ENCODE results near the gene B3GALT4.

Gene B3GALT4

GRCh38 chr6:33317419-33317668 is 40.4 kb downstream of the B3GALT4 start:
- TF ChIP-seq CTCF (conservative IDR thresholded peaks at IDR 0.05; ENCODE audit: low read length) (no peak), EZH2phosphoT487 (IDR thresholded peaks at IDR 0.05; ENCODE audit: borderline replicate concordance) (no peak)
- H3K4me2 ChIP-seq (ENCODE audit: low read depth, low read length, poor library complexity, severe bottlenecking) = peak overlapping the region; percentile 56
- peaks cover 56% of the 10 kb centered on the region for H3K4me1 ChIP-seq (ENCODE audit: insufficient read depth, low read length, poor library complexity, severe bottlenecking)
- no peak overlapping the region for H2AFZ ChIP-seq (ENCODE audit: low read length)
- no peaks in the 10 kb centered on the region for H3K9me3 ChIP-seq (ENCODE audit: insufficient read depth, low read depth, low read length)
- H3K27me3 ChIP-seq (ENCODE audit: insufficient read depth, low read length, poor library complexity, severe bottlenecking) = no peaks in the 10 kb centered on the region
- H3K9ac ChIP-seq (ENCODE audit: low read depth, low read length, poor library complexity, severe bottlenecking) = peak overlapping the region; percentile 68
- H3K79me2 ChIP-seq (ENCODE audit: insufficient read depth, low read length) = peaks cover 75% of the 10 kb centered on the region
- H4K20me1 ChIP-seq (ENCODE audit: insufficient read depth, low read length, poor library complexity, severe bottlenecking) = peaks cover 40% of the 10 kb centered on the region
- peak overlapping the region; percentile 82 for H3K4me3 ChIP-seq (ENCODE audit: low read length, poor library complexity, severe bottlenecking)
- H3K9me2 ChIP-seq (replicated peaks; ENCODE audit: low read depth, low read length) = no peaks in the 10 kb centered on the region
- peaks cover 23% of the 10 kb centered on the region; the same call in 1 of the 2 replicates for H3K36me3 ChIP-seq (ENCODE audit: insufficient read depth, low read length)
- H3F3A ChIP-seq (ENCODE audit: low read depth) = peaks cover 6% of the 10 kb centered on the region; the same call in 1 of the 2 replicates

GRCh38 chr6:33317669-33318425 is 40.9 kb downstream of the B3GALT4 start, which contains the start of gene ZBTB22:
Gene ZBTB22, minus strand, starts transcription at chr6:33317744. Its CDS starts 828 bp downstream, at chr6:33316916.
- Histone ChIP-seq H3K4me1 (ENCODE audit: insufficient read depth, low read length, poor library complexity, severe bottlenecking) (peaks cover 52% of the 10 kb centered on the region), H3K79me2 (ENCODE audit: insufficient read depth, low read length) (peaks cover 73% of the 10 kb centered on the region), H3F3A (ENCODE audit: low read depth) (peaks cover 6% of the 10 kb centered on the region; the same call in 1 of the 2 replicates)

GRCh38 chr6:33318426-33319073 is 41.6 kb downstream of the B3GALT4 start:
- H3K9me2 ChIP-seq (replicated peaks; ENCODE audit: low read depth, low read length) = no peaks in the 10 kb centered on the region
- peaks cover 66% of the 10 kb centered on the region for H3K79me2 ChIP-seq (ENCODE audit: insufficient read depth, low read length)
- 0 out of 2 replicates have a peak overlapping the region, but pooled peaks have one; percentile 20 for H2AFZ ChIP-seq (ENCODE audit: low read length)
- peaks cover 30% of the 10 kb centered on the region for H4K20me1 ChIP-seq (ENCODE audit: insufficient read depth, low read length, poor library complexity, severe bottlenecking)
- no peaks in the 10 kb centered on the region for H3K27me3 ChIP-seq (ENCODE audit: insufficient read depth, low read length, poor library complexity, severe bottlenecking)
- H3K9ac ChIP-seq (ENCODE audit: low read depth, low read length, poor library complexity, severe bottlenecking) = peak overlapping the region; percentile 68
- H3F3A ChIP-seq (ENCODE audit: low read depth) = peaks cover 6% of the 10 kb centered on the region; the same call in 1 of the 2 replicates
- TF ChIP-seq EZH2phosphoT487 (IDR thresholded peaks at IDR 0.05; ENCODE audit: borderline replicate concordance) (no peak), CTCF (conservative IDR thresholded peaks at IDR 0.05; ENCODE audit: low read length) (no peak)
- no peaks in the 10 kb centered on the region for H3K9me3 ChIP-seq (ENCODE audit: insufficient read depth, low read depth, low read length)
- H3K4me3 ChIP-seq (ENCODE audit: low read length, poor library complexity, severe bottlenecking) = peak overlapping the region; percentile 82
- H3K4me2 ChIP-seq (ENCODE audit: low read depth, low read length, poor library complexity, severe bottlenecking) = peak overlapping the region; percentile 95
- peaks cover 52% of the 10 kb centered on the region for H3K4me1 ChIP-seq (ENCODE audit: insufficient read depth, low read length, poor library complexity, severe bottlenecking)
- H3K36me3 ChIP-seq (ENCODE audit: insufficient read depth, low read length) = peaks cover 23% of the 10 kb centered on the region; the same call in 1 of the 2 replicates

More at GRCh38 chr6:33317669-33318425, 40.9 kb downstream of the B3GALT4 start, which contains the start of gene ZBTB22:
- H3K4me3 ChIP-seq (ENCODE audit: low read length, poor library complexity, severe bottlenecking) = peak within 1 kb of the TSS; percentile 82
- no peaks in the 10 kb centered on the region for H3K9me3 ChIP-seq (ENCODE audit: insufficient read depth, low read depth, low read length)
- H4K20me1 ChIP-seq (ENCODE audit: insufficient read depth, low read length, poor library complexity, severe bottlenecking) = peaks cover 36% of the 10 kb centered on the region
- H3K9me2 ChIP-seq (replicated peaks; ENCODE audit: low read depth, low read length) = no peaks in the 10 kb centered on the region
- peak within 1 kb of the TSS; percentile 95 for H3K4me2 ChIP-seq (ENCODE audit: low read depth, low read length, poor library complexity, severe bottlenecking)
- H2AFZ ChIP-seq (ENCODE audit: low read length) = peak within 1 kb of the TSS; percentile 91
- H3K27me3 ChIP-seq (ENCODE audit: insufficient read depth, low read length, poor library complexity, severe bottlenecking) = no peaks in the 10 kb centered on the region
- peak within 1 kb of the TSS; percentile 68 for H3K9ac ChIP-seq (ENCODE audit: low read depth, low read length, poor library complexity, severe bottlenecking)
- TF ChIP-seq EZH2phosphoT487 (IDR thresholded peaks at IDR 0.05; ENCODE audit: borderline replicate concordance) = no peak
- no peak for TF ChIP-seq CTCF (conservative IDR thresholded peaks at IDR 0.05; ENCODE audit: low read length)
- H3K36me3 ChIP-seq (ENCODE audit: insufficient read depth, low read length) = peaks cover 23% of the 10 kb centered on the region; the same call in 1 of the 2 replicates
